Thyroid gland (tissue), 4 donors: ENCODE results near the gene TMA7.

Experiments used
- POLR2A ChIP-seq, 2 donors: fragments of 450-650 bp; IDR thresholded peaks; one replicate each; pipeline ENCODE4 v1.6.1; 2017; ENCODE audit warnings: antibody characterized with exemption in 2 of 2, mild to moderate bottlenecking in 2 of 2, moderate library complexity in 1 of 2
- TF ChIP-seq, protein P1 (sequence below), 6 experiments: fragments of 200-600 bp in 3 of 6; fragments of 450-650 bp in 3 of 6; sonication (generic) in 3 of 6; IDR thresholded peaks; one replicate each; pipeline ENCODE4 v1.5.1; 2016 to 2019; ENCODE audit warnings: antibody characterized with exemption in 6 of 6, mild to moderate bottlenecking in 2 of 6, inconsistent platforms in 1 of 6, moderate library complexity in 1 of 6

DNA sequence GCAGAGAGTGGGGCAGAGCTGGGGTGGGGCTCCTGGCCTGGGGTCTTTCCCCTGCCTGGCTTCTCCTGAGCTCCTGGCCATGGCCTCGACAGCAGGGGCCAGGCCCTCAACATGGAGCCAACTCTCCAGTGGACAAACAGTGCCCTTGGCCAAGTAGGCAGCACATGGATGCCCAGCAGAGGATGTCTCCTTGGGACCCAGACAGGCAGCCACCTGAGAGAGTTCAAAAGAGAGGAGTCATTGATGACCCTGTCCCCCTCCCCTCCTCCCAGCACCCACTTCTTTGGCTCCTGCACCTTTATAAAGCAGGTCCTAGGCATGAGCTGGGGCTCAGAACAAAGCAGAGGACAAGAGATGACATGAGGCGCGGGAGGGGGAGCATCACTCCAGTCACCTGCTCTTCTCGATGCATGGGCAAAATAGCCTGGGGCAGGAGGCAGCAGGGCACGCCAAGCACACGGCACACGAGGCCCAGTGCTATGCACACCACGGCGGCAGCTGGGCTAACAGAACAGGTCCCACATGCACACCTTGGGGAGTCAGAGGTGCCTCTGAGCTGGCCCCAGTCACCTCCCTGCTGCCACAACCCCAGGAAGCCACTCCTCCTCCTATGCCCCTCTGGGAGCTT, 36.5 kb downstream of the TMA7 start:
- TF ChIP-seq, protein P1, sequence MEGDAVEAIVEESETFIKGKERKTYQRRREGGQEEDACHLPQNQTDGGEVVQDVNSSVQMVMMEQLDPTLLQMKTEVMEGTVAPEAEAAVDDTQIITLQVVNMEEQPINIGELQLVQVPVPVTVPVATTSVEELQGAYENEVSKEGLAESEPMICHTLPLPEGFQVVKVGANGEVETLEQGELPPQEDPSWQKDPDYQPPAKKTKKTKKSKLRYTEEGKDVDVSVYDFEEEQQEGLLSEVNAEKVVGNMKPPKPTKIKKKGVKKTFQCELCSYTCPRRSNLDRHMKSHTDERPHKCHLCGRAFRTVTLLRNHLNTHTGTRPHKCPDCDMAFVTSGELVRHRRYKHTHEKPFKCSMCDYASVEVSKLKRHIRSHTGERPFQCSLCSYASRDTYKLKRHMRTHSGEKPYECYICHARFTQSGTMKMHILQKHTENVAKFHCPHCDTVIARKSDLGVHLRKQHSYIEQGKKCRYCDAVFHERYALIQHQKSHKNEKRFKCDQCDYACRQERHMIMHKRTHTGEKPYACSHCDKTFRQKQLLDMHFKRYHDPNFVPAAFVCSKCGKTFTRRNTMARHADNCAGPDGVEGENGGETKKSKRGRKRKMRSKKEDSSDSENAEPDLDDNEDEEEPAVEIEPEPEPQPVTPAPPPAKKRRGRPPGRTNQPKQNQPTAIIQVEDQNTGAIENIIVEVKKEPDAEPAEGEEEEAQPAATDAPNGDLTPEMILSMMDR (IDR thresholded peaks at IDR 0.05) = no peak
- TF ChIP-seq POLR2A (IDR thresholded peaks at IDR 0.05) = no peak
